ENCODE measurements around the gene COPS8.

COPS8 gene

DNA sequence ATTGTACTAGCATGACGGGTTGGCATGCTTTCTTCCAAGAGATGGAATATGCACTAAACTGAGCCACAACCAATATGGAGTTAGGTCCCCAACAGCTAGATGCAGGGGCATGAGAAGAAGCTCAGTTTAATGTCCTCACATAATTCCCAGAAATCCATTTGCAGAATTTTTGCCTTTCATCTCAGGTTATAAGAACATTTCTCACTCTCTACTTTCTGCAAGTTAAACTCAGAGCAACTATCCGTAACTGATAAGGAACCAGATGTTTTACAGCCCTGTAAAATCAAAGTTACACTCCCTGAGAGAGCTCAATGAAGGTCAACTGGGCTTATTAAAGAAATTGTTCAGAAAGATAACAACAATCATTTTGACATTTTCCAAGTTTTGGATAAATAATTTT lies 30.7 kb downstream of the COPS8 start:
- H3K4me1 ChIP-seq (ENCODE audit: low read length): peaks cover 12% of the 10 kb centered on the region
- H3K4me3 ChIP-seq (ENCODE audit: low read length): no peak overlapping the region
- H3K36me3 ChIP-seq (replicated peaks; ENCODE audit: low read depth, low read length): no peaks in the 10 kb centered on the region
- H3K4me2 ChIP-seq (ENCODE audit: low read length): no peak overlapping the region
- no peaks in the 10 kb centered on the region for H3K27me3 ChIP-seq (ENCODE audit: low read depth, low read length)
- no peaks in the 10 kb centered on the region for H3K79me2 ChIP-seq (ENCODE audit: low read length)
- no peak overlapping the region for H3K27ac ChIP-seq (ENCODE audit: low read length)
- no peak for TF ChIP-seq EZH2phosphoT487 (IDR thresholded peaks at IDR 0.05; ENCODE audit: low read depth)
- TF ChIP-seq, protein P1, sequence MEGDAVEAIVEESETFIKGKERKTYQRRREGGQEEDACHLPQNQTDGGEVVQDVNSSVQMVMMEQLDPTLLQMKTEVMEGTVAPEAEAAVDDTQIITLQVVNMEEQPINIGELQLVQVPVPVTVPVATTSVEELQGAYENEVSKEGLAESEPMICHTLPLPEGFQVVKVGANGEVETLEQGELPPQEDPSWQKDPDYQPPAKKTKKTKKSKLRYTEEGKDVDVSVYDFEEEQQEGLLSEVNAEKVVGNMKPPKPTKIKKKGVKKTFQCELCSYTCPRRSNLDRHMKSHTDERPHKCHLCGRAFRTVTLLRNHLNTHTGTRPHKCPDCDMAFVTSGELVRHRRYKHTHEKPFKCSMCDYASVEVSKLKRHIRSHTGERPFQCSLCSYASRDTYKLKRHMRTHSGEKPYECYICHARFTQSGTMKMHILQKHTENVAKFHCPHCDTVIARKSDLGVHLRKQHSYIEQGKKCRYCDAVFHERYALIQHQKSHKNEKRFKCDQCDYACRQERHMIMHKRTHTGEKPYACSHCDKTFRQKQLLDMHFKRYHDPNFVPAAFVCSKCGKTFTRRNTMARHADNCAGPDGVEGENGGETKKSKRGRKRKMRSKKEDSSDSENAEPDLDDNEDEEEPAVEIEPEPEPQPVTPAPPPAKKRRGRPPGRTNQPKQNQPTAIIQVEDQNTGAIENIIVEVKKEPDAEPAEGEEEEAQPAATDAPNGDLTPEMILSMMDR (IDR thresholded peaks at IDR 0.05; ENCODE audit: low read depth, low read length): no peak
- no peaks in the 10 kb centered on the region for H4K20me1 ChIP-seq (ENCODE audit: insufficient read depth, low read length)
- no peak overlapping the region for H3K9ac ChIP-seq (ENCODE audit: low read length)
- H3K9me3 ChIP-seq (ENCODE audit: insufficient read depth, low read length): no peaks in the 10 kb centered on the region
- no peak overlapping the region for H2AFZ ChIP-seq (ENCODE audit: low read depth, low read length)

DNA sequence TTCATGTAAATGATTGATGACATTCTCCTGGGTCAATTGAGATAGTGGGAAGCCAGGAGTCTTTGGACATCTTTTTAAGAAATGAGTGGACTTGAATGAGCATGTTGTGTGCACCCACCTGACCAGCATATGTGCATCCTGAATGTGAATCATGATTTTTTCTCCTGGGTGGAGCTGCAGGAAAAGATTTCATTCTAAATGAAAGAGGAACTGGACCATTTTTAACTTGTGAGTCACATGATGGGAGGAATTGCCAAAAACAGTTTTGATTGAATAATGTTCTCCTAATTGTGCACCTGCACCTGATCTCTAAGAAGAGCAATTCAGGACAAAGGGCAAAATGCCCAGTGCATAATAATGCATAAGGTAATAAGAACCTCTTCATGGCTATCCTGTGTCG lies 32.3 kb downstream of the COPS8 start:
- Histone ChIP-seq H3K4me2 (ENCODE audit: low read length) (no peak overlapping the region), H3K79me2 (ENCODE audit: low read length) (no peaks in the 10 kb centered on the region)

DNA sequence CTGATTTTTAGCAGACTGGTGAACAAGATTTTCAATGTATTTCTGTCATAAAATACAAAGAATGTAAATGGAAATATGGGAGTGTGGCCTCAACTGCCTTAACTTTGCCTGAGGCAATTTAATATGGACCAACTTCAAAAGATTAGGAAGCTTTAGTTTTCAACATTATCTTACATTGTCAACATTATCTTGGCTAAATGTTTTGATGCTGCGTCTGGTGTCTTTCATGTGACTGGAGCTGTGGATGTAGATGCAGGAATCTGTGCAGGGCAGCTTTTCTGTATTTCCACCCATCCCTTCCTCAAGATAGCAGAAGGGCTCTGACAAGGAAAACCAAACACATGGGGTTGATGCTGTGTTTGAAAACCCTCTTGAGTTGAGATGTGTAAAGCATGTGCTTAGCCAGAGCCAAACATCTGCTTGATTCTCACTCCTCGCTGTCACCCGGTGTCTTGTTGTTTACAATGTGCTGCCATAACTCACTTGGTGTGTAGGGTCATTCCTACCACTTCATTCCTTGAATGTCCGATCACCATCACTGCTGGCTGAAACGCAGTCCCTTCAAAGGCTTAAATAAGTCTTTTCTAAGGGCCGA lies 33.0 kb downstream of the COPS8 start:
- no peak overlapping the region for H3K9ac ChIP-seq (ENCODE audit: low read length)
- peaks cover 12% of the 10 kb centered on the region for H3K4me1 ChIP-seq (ENCODE audit: low read length)
- H3K27me3 ChIP-seq (ENCODE audit: low read depth, low read length): no peaks in the 10 kb centered on the region
- H3K36me3 ChIP-seq (replicated peaks; ENCODE audit: low read depth, low read length): no peaks in the 10 kb centered on the region
- H3K4me3 ChIP-seq (ENCODE audit: low read length): no peak overlapping the region
- H2AFZ ChIP-seq (ENCODE audit: low read depth, low read length): no peak overlapping the region
- H3K4me2 ChIP-seq (ENCODE audit: low read length): no peak overlapping the region
- no peaks in the 10 kb centered on the region for H3K9me3 ChIP-seq (ENCODE audit: insufficient read depth, low read length)
- no peaks in the 10 kb centered on the region for H3K79me2 ChIP-seq (ENCODE audit: low read length)
- H3K27ac ChIP-seq (ENCODE audit: low read length): no peak overlapping the region
- H4K20me1 ChIP-seq (ENCODE audit: insufficient read depth, low read length): no peaks in the 10 kb centered on the region
- TF ChIP-seq, protein P1 (IDR thresholded peaks at IDR 0.05; ENCODE audit: low read depth, low read length): no peak
- TF ChIP-seq EZH2phosphoT487 (IDR thresholded peaks at IDR 0.05; ENCODE audit: low read depth): no peak

More for the DNA sequence above, 32.3 kb downstream of the COPS8 start:
- peaks cover 12% of the 10 kb centered on the region for H3K4me1 ChIP-seq (ENCODE audit: low read length)
- no peaks in the 10 kb centered on the region for H3K36me3 ChIP-seq (replicated peaks; ENCODE audit: low read depth, low read length)
- TF ChIP-seq, protein P1 (IDR thresholded peaks at IDR 0.05; ENCODE audit: low read depth, low read length): no peak
- TF ChIP-seq EZH2phosphoT487 (IDR thresholded peaks at IDR 0.05; ENCODE audit: low read depth): no peak
- no peak overlapping the region for H3K4me3 ChIP-seq (ENCODE audit: low read length)
- no peaks in the 10 kb centered on the region for H3K9me3 ChIP-seq (ENCODE audit: insufficient read depth, low read length)
- H2AFZ ChIP-seq (ENCODE audit: low read depth, low read length): no peak overlapping the region
- no peaks in the 10 kb centered on the region for H4K20me1 ChIP-seq (ENCODE audit: insufficient read depth, low read length)
- no peak overlapping the region for H3K27ac ChIP-seq (ENCODE audit: low read length)
- no peaks in the 10 kb centered on the region for H3K27me3 ChIP-seq (ENCODE audit: low read depth, low read length)
- no peak overlapping the region for H3K9ac ChIP-seq (ENCODE audit: low read length)

DNA sequence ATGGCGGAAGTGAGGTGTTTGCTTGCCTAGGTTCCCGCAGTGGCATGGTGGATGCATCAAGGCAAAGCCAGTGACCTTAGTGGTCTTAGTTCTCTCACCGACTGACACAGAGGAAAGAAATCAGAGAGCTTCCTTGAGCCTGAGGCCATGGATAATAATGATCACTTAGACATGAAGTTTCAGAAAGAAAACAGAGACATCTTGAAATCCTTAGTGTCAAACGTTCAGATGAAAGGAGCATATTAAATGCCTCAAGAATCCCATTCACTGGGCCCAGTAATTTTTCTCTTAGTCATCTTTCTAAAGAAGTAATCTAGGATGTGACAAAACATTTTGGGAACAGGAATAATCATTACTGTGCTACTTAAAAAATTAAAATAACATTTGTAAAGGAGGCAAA lies 35.2 kb downstream of the COPS8 start:
- H4K20me1 ChIP-seq (ENCODE audit: insufficient read depth, low read length): no peaks in the 10 kb centered on the region
- H3K27ac ChIP-seq (ENCODE audit: low read length): no peak overlapping the region
- H2AFZ ChIP-seq (ENCODE audit: low read depth, low read length): no peak overlapping the region
- H3K27me3 ChIP-seq (ENCODE audit: low read depth, low read length): no peaks in the 10 kb centered on the region
- TF ChIP-seq, protein P1 (IDR thresholded peaks at IDR 0.05; ENCODE audit: low read depth, low read length): no peak
- TF ChIP-seq EZH2phosphoT487 (IDR thresholded peaks at IDR 0.05; ENCODE audit: low read depth): no peak
- no peaks in the 10 kb centered on the region for H3K9me3 ChIP-seq (ENCODE audit: insufficient read depth, low read length)
- no peaks in the 10 kb centered on the region for H3K79me2 ChIP-seq (ENCODE audit: low read length)
- peaks cover 12% of the 10 kb centered on the region for H3K4me1 ChIP-seq (ENCODE audit: low read length)
- no peak overlapping the region for H3K4me2 ChIP-seq (ENCODE audit: low read length)
- H3K9ac ChIP-seq (ENCODE audit: low read length): no peak overlapping the region
- H3K36me3 ChIP-seq (replicated peaks; ENCODE audit: low read depth, low read length): no peaks in the 10 kb centered on the region
- H3K4me3 ChIP-seq (ENCODE audit: low read length): no peak overlapping the region
